ENCODE measurements around the gene MRNIP.

Gene MRNIP

GRCh38 chr5:179819296-179820126 lies 39.1 kb downstream of the MRNIP start:
- DNase-seq (ENCODE audit: low read depth, low spot score) = peak; percentile 66
- no peak overlapping the region for H3K4me3 ChIP-seq (ENCODE audit: low read depth, low read length)
- in situ Hi-C loops (cut with HindIII; ENCODE audit: low sequenced_read_pairs) = no loop called here
- no peak for TF ChIP-seq CTCF (IDR thresholded peaks at IDR 0.05; ENCODE audit: low read depth, low read length)

GRCh38 chr5:179818746-179819295 lies 39.8 kb downstream of the MRNIP start:
- DNase-seq (ENCODE audit: low read depth, low spot score) = peak; percentile 93
- no peak overlapping the region for H3K4me3 ChIP-seq (ENCODE audit: low read depth, low read length)
- no peak for TF ChIP-seq CTCF (IDR thresholded peaks at IDR 0.05; ENCODE audit: low read depth, low read length)

DNA sequence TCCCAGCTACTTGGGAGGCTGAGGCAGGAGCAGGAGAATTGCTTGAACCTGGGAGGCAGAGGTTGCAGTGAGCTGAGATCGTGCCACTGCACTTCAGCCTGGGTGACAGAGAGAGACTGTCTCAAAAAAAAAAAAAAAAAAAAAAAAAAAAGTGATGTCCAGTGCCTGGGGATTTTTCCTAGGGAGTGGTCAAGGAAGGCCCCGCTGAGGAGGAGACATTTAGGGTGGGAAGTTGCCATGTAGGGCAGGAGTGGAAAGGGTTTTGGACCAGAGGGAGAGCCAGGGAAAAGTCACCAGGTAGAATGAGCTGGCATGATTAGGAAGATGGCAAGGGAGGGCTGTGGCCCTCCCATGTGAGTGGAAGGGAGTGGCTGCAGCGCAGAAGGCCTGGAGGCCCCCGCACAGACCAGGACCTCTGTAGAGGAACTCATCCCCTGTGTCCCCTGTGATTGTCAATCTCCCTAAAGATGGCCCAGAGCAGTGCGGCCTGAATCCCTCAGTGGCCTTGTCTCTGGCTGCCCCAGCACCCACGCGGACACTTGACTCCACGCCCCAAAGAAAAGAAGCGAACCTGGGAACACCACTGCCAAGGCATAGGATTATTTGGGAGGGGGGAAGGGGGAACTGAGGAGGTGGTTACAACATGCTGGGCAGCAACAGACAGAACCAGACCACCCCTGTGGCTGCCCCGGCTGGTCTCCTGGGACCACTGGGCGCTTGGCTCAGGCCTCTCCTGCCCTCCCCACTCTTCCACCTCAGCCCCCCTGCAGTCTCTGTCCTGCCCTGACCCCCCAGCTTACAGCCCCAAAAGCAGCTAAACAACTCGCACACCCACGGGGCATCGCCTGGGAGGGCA lies 40.5 kb downstream of the MRNIP start:
- no peak for DNase-seq (ENCODE audit: low read depth, low spot score)
- in situ Hi-C loops (cut with HindIII; ENCODE audit: low sequenced_read_pairs) = no loop called here
- TF ChIP-seq CTCF (IDR thresholded peaks at IDR 0.05; ENCODE audit: low read depth, low read length) = no peak
- no peak overlapping the region for H3K4me3 ChIP-seq (ENCODE audit: low read depth, low read length)

More at GRCh38 chr5:179818746-179819295, 39.8 kb downstream of the MRNIP start:
- in situ Hi-C loops (cut with HindIII; ENCODE audit: low sequenced_read_pairs) = no loop called here

GRCh38 chr5:179817470-179817840 lies 41.2 kb downstream of the MRNIP start:
- in situ Hi-C loops (cut with HindIII; ENCODE audit: low sequenced_read_pairs) = no loop called here
- H3K4me3 ChIP-seq (ENCODE audit: low read depth, low read length) = peak overlapping the region; percentile 31
- no peak for TF ChIP-seq CTCF (IDR thresholded peaks at IDR 0.05; ENCODE audit: low read depth, low read length)
- no peak for DNase-seq (ENCODE audit: low read depth, low spot score)

DNA sequence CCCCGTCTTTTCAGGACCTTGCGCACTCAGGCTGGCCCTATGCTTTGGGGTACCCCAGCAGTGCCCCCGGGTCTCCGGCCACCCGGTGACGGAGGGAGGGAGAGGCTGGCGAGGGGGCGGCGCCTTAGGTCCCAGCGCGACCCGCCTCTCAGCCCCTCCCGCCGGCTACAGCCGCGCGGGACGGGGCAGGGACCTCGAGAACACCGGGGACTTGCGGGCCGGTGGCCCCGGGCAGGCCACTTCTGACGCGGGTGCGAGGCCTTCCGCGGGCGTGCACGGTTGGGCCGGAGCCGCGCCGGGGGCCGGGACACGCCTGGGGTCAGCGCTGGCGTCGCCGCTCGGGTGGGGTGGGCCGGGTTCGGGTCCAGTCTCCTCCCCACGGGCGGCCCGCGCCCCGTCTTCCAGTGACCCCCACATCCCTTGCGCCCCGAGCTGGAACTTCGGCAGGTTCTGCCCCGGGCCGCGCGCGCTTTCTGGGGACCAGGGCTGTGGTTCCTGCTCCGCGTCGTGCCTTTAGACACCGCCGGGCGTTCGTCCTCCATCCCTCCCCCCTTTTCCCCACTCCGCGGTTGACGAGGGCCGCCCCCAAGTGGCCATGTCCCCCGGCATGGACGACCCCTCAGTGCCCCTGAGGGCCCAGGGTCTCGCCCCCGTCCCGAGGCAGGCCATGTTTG lies 41.7 kb downstream of the MRNIP start:
- DNase-seq (ENCODE audit: low read depth, low spot score) = no peak
- in situ Hi-C loops (cut with HindIII; ENCODE audit: low sequenced_read_pairs) = no loop called here
- H3K4me3 ChIP-seq (ENCODE audit: low read depth, low read length) = peak overlapping the region; percentile 31
- no peak for TF ChIP-seq CTCF (IDR thresholded peaks at IDR 0.05; ENCODE audit: low read depth, low read length)

- no peak for DNase-seq (ENCODE audit: low read depth, low spot score)
- in situ Hi-C loops (cut with HindIII; ENCODE audit: low sequenced_read_pairs) = no loop called here
- TF ChIP-seq CTCF (IDR thresholded peaks at IDR 0.05; ENCODE audit: low read depth, low read length) = no peak
- H3K4me3 ChIP-seq (ENCODE audit: low read depth, low read length) = peak overlapping the region; percentile 31
Observed at GRCh38 chr5:179816401-179816795, 42.2 kb downstream of the MRNIP start.

All from astrocyte of the spinal cord (primary cell).